Thoracic aorta (tissue), 2 donors: Measurements from ENCODE around the gene NDUFS4. TPM values are rescaled to one million over a fixed set of nuclear protein-coding genes. Genes with fewer than 3 reads are reported as not detected.

Experiments
- ATAC-seq: fragments of 150-250 bp; one replicate; pipeline ENCODE4 v1.8.0; 2017; ENCODE audit warnings: low read depth; ENCODE audit not compliant: insufficient number of reproducible peaks, low FRiP score
- DNase-seq: peaks from one replicate; pipeline ENCODE4 v3.0.0-alpha.2; 2020; ENCODE audit warnings: low spot score
- H3K27ac ChIP-seq, 2 donors: fragments of 200-600 bp; sonication (generic); 1 replicate in 1 of 2; 2 replicates in 1 of 2; pipeline ENCODE4 v1.5.1; 2016; ENCODE audit warnings: mild to moderate bottlenecking in 2 of 2, moderate library complexity in 2 of 2
- H3K27me3 ChIP-seq: fragments of 200-600 bp; sonication (generic); replicated peaks from 2 replicates; pipeline ENCODE4 v1.6.0; 2016; ENCODE audit warnings: mild to moderate bottlenecking; ENCODE audit not compliant: insufficient read depth
- H3K36me3 ChIP-seq: fragments of 200-600 bp; sonication (generic); one replicate; pipeline ENCODE4 v1.5.1; 2016
- H3K4me1 ChIP-seq, 2 donors: fragments of 200-600 bp; sonication (generic); 1 replicate in 1 of 2; 2 replicates in 1 of 2; pipeline versions ENCODE4 v1.5.1 to v1.6.0; 2016; ENCODE audit warnings: low read depth in 2 of 2, mild to moderate bottlenecking in 1 of 2; ENCODE audit not compliant: control insufficient read depth in 1 of 2
- H3K4me3 ChIP-seq: fragments of 200-600 bp; sonication (generic); 2 replicates; pipeline ENCODE4 v1.5.1; 2016; ENCODE audit warnings: mild to moderate bottlenecking
- H3K9me3 ChIP-seq: fragments of 200-600 bp; sonication (generic); 2 replicates; pipeline ENCODE4 v1.5.1; 2016
- total RNA-seq, 2 donors: library from RNA; depleted of rRNA; stranded (reverse); fragments of >200 nt; gene quantifications; one replicate each; pipeline versions ENCODE4 v1.1.0 to v1.2.3, GENCODE V29; 2016
- TF ChIP-seq, protein P1 (sequence below): fragments of 200-600 bp; sonication (generic); IDR thresholded peaks from one replicate; pipeline ENCODE4 v1.5.1; 2019; ENCODE audit warnings: antibody characterized with exemption

The NDUFS4 gene
- total RNA-seq, 2 donors from 2014 or later, result 42.0 to 72.0 TPM

DNA sequence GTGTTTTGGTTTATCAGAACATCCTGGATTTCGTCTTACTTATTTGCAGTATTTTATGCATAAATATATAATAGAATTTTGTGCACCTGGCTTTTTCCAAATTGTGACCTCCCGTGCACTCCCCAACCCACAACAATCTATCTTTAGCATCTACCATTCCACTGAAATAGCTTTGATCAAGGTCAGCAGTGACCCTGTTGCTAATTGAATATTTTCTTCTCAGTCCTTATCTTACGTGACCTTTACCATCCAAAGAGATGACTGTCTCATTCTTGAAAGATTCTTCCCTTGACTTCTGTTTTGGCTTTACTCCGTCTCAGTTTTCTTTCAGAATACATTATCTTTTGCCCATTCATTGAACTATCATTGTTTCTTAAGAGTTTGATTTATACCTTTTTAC is 18.4 kb downstream of the NDUFS4 start:
- H3K9me3 ChIP-seq, result no peaks in the 10 kb centered on the region
- no peaks in the 10 kb centered on the region for H3K36me3 ChIP-seq
- no peak overlapping the region for H3K4me3 ChIP-seq
- no peak for DNase-seq
- H3K27ac ChIP-seq, result no peak overlapping the region
- H3K27me3 ChIP-seq, result no peaks in the 10 kb centered on the region
- TF ChIP-seq, protein P1, sequence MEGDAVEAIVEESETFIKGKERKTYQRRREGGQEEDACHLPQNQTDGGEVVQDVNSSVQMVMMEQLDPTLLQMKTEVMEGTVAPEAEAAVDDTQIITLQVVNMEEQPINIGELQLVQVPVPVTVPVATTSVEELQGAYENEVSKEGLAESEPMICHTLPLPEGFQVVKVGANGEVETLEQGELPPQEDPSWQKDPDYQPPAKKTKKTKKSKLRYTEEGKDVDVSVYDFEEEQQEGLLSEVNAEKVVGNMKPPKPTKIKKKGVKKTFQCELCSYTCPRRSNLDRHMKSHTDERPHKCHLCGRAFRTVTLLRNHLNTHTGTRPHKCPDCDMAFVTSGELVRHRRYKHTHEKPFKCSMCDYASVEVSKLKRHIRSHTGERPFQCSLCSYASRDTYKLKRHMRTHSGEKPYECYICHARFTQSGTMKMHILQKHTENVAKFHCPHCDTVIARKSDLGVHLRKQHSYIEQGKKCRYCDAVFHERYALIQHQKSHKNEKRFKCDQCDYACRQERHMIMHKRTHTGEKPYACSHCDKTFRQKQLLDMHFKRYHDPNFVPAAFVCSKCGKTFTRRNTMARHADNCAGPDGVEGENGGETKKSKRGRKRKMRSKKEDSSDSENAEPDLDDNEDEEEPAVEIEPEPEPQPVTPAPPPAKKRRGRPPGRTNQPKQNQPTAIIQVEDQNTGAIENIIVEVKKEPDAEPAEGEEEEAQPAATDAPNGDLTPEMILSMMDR, result no peak
- no peak for ATAC-seq
- peaks cover 0 to 5% of the 10 kb centered on the region in 2 donors for H3K4me1 ChIP-seq

DNA sequence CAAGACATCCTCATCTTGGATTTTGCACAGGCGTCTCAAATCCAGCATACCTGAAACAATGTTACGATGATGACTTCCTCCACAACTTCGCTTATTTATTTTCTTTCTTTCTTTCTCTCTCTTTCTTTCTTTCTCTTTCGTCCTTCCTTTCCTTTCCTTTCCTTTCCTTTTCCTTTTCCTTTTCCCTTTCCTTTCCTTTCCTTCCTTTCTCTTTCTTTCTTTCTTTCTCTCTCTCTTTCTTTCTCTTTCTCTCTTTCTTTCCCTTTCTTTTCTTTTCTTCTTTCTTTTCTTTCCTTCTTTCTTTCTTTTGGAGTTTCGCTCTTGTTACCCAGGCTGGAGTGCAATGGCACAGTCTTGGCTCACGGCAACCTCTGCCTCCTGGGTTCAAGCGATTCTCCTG is 20.1 kb downstream of the NDUFS4 start:
- no peaks in the 10 kb centered on the region for H3K36me3 ChIP-seq
- H3K4me1 ChIP-seq, result peaks cover 0 to 5% of the 10 kb centered on the region in 2 donors
- DNase-seq (no peak), ATAC-seq (no peak)
- TF ChIP-seq, protein P1, result no peak
- H3K9me3 ChIP-seq, result no peaks in the 10 kb centered on the region
- H3K27ac ChIP-seq, result no peak overlapping the region
- H3K27me3 ChIP-seq, result no peaks in the 10 kb centered on the region
- no peak overlapping the region for H3K4me3 ChIP-seq

DNA sequence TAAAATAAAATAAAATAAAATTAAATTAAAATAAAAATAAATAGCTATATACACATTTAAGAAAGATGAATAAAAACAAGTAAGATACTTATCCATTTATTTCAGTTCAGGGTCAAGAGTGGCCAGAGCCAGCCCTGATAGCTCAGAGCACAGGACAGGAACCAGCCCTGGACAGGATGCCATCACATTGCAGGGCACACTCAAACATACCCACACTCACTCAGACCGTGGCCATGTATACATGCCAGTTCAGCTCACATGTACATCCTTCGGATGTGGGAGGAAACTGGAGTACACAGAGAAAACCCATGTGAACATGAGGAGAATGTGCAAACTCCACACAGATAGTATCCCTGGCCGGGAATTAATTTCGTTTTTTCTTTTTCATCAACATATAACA is 21.8 kb downstream of the NDUFS4 start:
- DNase-seq, result no peak
- TF ChIP-seq, protein P1, result no peak

DNA sequence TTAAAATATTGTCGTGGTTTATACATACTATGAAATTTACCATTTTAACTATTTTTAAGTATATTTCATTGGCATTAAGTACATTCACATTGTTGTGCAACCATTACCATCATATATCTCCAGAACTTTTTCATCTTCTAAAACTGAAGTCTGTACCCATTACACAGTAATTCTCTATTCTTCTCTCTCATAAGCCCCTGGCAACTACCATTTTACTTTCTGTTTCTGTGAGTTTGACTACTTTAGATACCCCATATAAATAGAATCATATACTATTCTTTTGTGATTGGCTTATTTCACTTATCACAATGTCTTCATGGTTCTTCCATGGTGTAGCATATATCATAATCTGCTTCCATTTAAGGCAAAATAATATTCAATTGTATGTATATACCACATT is 30.3 kb downstream of the NDUFS4 start:
- no peak overlapping the region for H3K27ac ChIP-seq
- TF ChIP-seq, protein P1, result no peak
- H3K4me3 ChIP-seq, result no peak overlapping the region
- H3K4me1 ChIP-seq, result peaks cover 5 to 10% of the 10 kb centered on the region in 2 donors
- no peaks in the 10 kb centered on the region for H3K36me3 ChIP-seq
- H3K9me3 ChIP-seq, result no peaks in the 10 kb centered on the region
- H3K27me3 ChIP-seq, result no peaks in the 10 kb centered on the region
- no peak for DNase-seq
- ATAC-seq, result no peak

More for the DNA sequence above, 21.8 kb downstream of the NDUFS4 start:
- Histone ChIP-seq H3K4me1 (peaks cover 0 to 5% of the 10 kb centered on the region in 2 donors), H3K9me3 (no peaks in the 10 kb centered on the region), H3K36me3 (no peaks in the 10 kb centered on the region), H3K27ac (no peak overlapping the region), H3K27me3 (no peaks in the 10 kb centered on the region), H3K4me3 (no peak overlapping the region)
- no peak for ATAC-seq

DNA sequence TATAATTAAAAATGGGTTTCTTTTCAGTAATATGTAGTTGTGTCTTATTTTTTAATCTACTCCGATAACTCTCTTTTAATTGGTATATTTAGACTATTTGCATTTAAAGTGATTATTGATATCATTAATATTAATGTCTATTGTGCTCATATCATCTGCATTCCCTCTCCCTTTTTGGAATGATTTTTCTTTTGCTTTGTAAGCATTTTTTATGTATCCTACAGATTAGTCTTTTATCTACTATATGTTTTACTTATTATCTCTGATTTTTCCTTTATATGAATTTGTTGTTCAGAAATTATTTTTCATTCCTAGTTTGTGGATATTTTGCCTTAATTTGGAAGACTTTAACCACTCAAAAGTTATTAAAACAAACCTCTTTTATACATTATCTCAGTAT is 34.0 kb downstream of the NDUFS4 start:
- no peak for ATAC-seq
- Histone ChIP-seq H3K27ac (no peak overlapping the region), H3K9me3 (no peaks in the 10 kb centered on the region), H3K27me3 (no peaks in the 10 kb centered on the region), H3K4me3 (no peak overlapping the region), H3K4me1 (peaks cover 9 to 10% of the 10 kb centered on the region in 2 donors), H3K36me3 (no peaks in the 10 kb centered on the region)
- no peak for DNase-seq
- TF ChIP-seq, protein P1, result no peak
